ENCODE data around the gene GRAMD1A. TPM values are rescaled to one million over a fixed set of nuclear protein-coding genes. Genes with fewer than 3 reads are reported as not detected.

GRAMD1A gene
- total and polyA plus RNA-seq, 2 of the 8 experiments (the other 6 are each of a cell fraction or from before 2014, with no cell fraction given): 113 to 154 TPM

- H3K27ac ChIP-seq (ENCODE audit: low read depth, low read length): no peak overlapping the region
- no peak overlapping the region for H4K8ac ChIP-seq (ENCODE audit: extremely low read depth, insufficient read depth, low read length)
- no peak overlapping the region for H3K4ac ChIP-seq (replicated peaks; ENCODE audit: insufficient read length, low read depth, low read length)
- peaks cover 5 to 15% (median 10%) of the 10 kb centered on the region in 4 experiments; a peak in 6 of 8 replicates for H3K36me3 ChIP-seq (ENCODE audit: control insufficient read depth in 2 of 4, insufficient read depth in 4 of 4, low read length in 3 of 4)
- H2BK20ac ChIP-seq (ENCODE audit: low read length): no peak overlapping the region
- no peak for FAIRE-seq
- H3K14ac ChIP-seq (ENCODE audit: insufficient read length): no peak overlapping the region
- no peaks in the 10 kb centered on the region for H3K79me2 ChIP-seq (ENCODE audit: control insufficient read depth in 1 of 2, insufficient read depth in 2 of 2, low read length in 2 of 2)
- no peak overlapping the region for H4K5ac ChIP-seq (ENCODE audit: insufficient read length, low read depth, low read length)
- H3K9me3 ChIP-seq (ENCODE audit: insufficient read depth in 2 of 2, low read depth in 1 of 2, low read length in 1 of 2): peaks cover 22 to 27% of the 10 kb centered on the region in 2 experiments
- H4K20me1 ChIP-seq (replicated peaks in 1 of 2; ENCODE audit: control insufficient read depth in 1 of 2, insufficient read depth in 2 of 2, low read length in 2 of 2): no peaks in the 10 kb centered on the region
- ChIA-PET CTCF (ENCODE audit: partially characterized antibody) (interaction anchor here (1.1 to 1.2 kb wide), 2 partner anchors 20 to 114 kb away, joined by 3 read pairs; no protein-coding TSS in a partner anchor), POLR2A (ENCODE audit: partially characterized antibody) (interaction anchor here (1.6 kb wide), 1 partner anchor 26 kb away, joined by 4 read pairs; the partner anchor contains the start of gene ZNF30)
- H4K91ac ChIP-seq (replicated peaks; ENCODE audit: insufficient read length, low read length): no peak overlapping the region
- H2BK12ac ChIP-seq (ENCODE audit: low read depth, low read length): no peak overlapping the region
- H2BK120ac ChIP-seq (replicated peaks; ENCODE audit: low read depth, low read length): no peak overlapping the region
- no peak for DNase-seq (ENCODE audit: low read depth in 1 of 2, low spot score in 2 of 2)
- H3K4me1 ChIP-seq (replicated peaks in 1 of 4; ENCODE audit: control insufficient read depth in 3 of 4, insufficient read depth in 4 of 4, low read length in 3 of 4): no peaks in the 10 kb centered on the region
- TF ChIP-seq, protein P1, sequence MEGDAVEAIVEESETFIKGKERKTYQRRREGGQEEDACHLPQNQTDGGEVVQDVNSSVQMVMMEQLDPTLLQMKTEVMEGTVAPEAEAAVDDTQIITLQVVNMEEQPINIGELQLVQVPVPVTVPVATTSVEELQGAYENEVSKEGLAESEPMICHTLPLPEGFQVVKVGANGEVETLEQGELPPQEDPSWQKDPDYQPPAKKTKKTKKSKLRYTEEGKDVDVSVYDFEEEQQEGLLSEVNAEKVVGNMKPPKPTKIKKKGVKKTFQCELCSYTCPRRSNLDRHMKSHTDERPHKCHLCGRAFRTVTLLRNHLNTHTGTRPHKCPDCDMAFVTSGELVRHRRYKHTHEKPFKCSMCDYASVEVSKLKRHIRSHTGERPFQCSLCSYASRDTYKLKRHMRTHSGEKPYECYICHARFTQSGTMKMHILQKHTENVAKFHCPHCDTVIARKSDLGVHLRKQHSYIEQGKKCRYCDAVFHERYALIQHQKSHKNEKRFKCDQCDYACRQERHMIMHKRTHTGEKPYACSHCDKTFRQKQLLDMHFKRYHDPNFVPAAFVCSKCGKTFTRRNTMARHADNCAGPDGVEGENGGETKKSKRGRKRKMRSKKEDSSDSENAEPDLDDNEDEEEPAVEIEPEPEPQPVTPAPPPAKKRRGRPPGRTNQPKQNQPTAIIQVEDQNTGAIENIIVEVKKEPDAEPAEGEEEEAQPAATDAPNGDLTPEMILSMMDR (IDR thresholded peaks at IDR 0.05; ENCODE audit: control extremely low read depth in 1 of 3, insufficient read depth in 1 of 3, low read depth in 1 of 3, low read length in 3 of 3): no peak
- no peak overlapping the region for H2BK5ac ChIP-seq (ENCODE audit: low read depth, low read length)
- no peaks in the 10 kb centered on the region for H3K27me3 ChIP-seq (replicated peaks in 1 of 4; ENCODE audit: control insufficient read depth in 3 of 4, extremely low read depth in 1 of 4, insufficient read depth in 3 of 4, low read length in 3 of 4)
- no peak overlapping the region for H3K56ac ChIP-seq (replicated peaks; ENCODE audit: insufficient read length, low read depth, low read length)
- H3K23ac ChIP-seq (ENCODE audit: insufficient read length): no peak overlapping the region
- no peak overlapping the region for H2AFZ ChIP-seq (ENCODE audit: low read length)
- no peak overlapping the region for H3K18ac ChIP-seq (ENCODE audit: extremely low read depth, low read length)
- H3K9ac ChIP-seq (replicated peaks in 1 of 4; ENCODE audit: extremely low read depth in 1 of 4, low read depth in 3 of 4, low read length in 3 of 4): no peak overlapping the region
- H2BK15ac ChIP-seq (ENCODE audit: low read length): no peak overlapping the region
- H3K23me2 ChIP-seq (ENCODE audit: low read depth, low read length): no peaks in the 10 kb centered on the region
- no peak overlapping the region for H3K4me2 ChIP-seq (ENCODE audit: insufficient read depth in 1 of 2, low read depth in 2 of 2, low read length in 2 of 2)
- no peak overlapping the region for H2AK5ac ChIP-seq (ENCODE audit: low read depth, low read length)
- H3K79me1 ChIP-seq (ENCODE audit: low read depth, low read length): no peaks in the 10 kb centered on the region
- H3K4me3 ChIP-seq (ENCODE audit: extremely low read depth in 1 of 4, insufficient read depth in 2 of 4, low read depth in 3 of 4, low read length in 4 of 4): no peak overlapping the region
These were observed 47.0 kb upstream of the GRAMD1A start for GRCh38 chr19:34953092-34953491.

All from H1 (cell line).